HepG2 (cell line): ENCODE measurements around the gene ZC3H18. TPM values are rescaled to one million over a fixed set of nuclear protein-coding genes. Genes with fewer than 3 reads are reported as not detected.
A peak's percentile ranks its signal among the peaks of the same experiment; 100 is the strongest.

Experiments
- ATAC-seq: fragments of 200-7000 bp; cut with Tn5 transposase; 3 replicates; pipeline ENCODE4 v1.9.1; 2020; ENCODE audit warnings: mild to moderate bottlenecking, moderate library complexity
- BruUV-seq: library from RNA; stranded (reverse); fragments of 400-500 nt; replicated peaks from 2 replicates; lab custom pipeline; 2021; lab: Mats Ljungman, UMichigan
- CTCF ChIA-PET: fragments of 300-600 bp; formaldehyde crosslinking; extraction: SDS; loops from one replicate; lab custom pipeline; 2021; ENCODE audit warnings: low total read pairs, inconsistent platforms, low intra/inter-chr PET ratio; lab: Yijun Ruan, JAX
- POLR2A ChIA-PET: fragments of 350-600 bp; sonication (Branson Sonifier 250); formaldehyde crosslinking; loops from one replicate; lab custom pipeline; 2020; ENCODE audit warnings: antibody characterized with exemption, inconsistent platforms; lab: Yijun Ruan, JAX
- DNase-seq: peaks from one replicate; pipeline ENCODE4 v3.0.0-alpha.2; 2015; ENCODE audit warnings: low spot score
- FAIRE-seq: peaks from 3 replicates; lab custom pipeline; 2011; peaks lifted over from hg19 to GRCh38; lab: Jason Lieb, UNC
- H2AFZ ChIP-seq: one replicate; pipeline ENCODE4 v1.6.1; 2011; ENCODE audit warnings: low read length, inconsistent platforms
- H3K27ac ChIP-seq: fragments of 300-600 bp; 3 replicates; pipeline ENCODE4 v1.8.0; 2011; ENCODE audit warnings: mixed run types, mild to moderate bottlenecking, mixed read lengths, low read length, inconsistent platforms; ENCODE audit not compliant: insufficient read depth; ENCODE audit errors: extremely low read length
- H3K27me3 ChIP-seq, 2 experiments: fragments of 200-600 bp in 1 of 2; 2 replicates in 1 of 2; 3 replicates in 1 of 2; pipeline versions ENCODE4 v1.6.0 to v1.8.0; 2011; ENCODE audit warnings: low read length in 2 of 2, mild to moderate bottlenecking in 2 of 2, moderate library complexity in 2 of 2, inconsistent platforms in 1 of 2; ENCODE audit not compliant: insufficient read depth in 2 of 2, control insufficient read depth in 1 of 2
- H3K36me3 ChIP-seq, 2 experiments: fragments of 200-600 bp in 1 of 2; replicated peaks in 1 of 2; 2 replicates in 1 of 2; 3 replicates in 1 of 2; pipeline versions ENCODE4 v1.5.1 to v1.8.0; 2011; ENCODE audit warnings: low read length in 2 of 2, inconsistent platforms in 1 of 2; ENCODE audit not compliant: insufficient read depth in 2 of 2, control insufficient read depth in 1 of 2
- H3K4me1 ChIP-seq: 2 replicates; pipeline ENCODE4 v1.5.1; 2012; ENCODE audit warnings: low read length, inconsistent platforms; ENCODE audit not compliant: insufficient read depth
- H3K4me2 ChIP-seq: 2 replicates; pipeline ENCODE4 v1.6.0; 2011; ENCODE audit warnings: low read depth, low read length, inconsistent platforms
- H3K4me3 ChIP-seq, 3 experiments: fragments of 200-600 bp in 1 of 3; sonication (generic), shearing (Covaris generic) in 1 of 3; replicated peaks in 1 of 3; 2 replicates each; pipeline ENCODE4 v1.5.1; 2011 to 2016; ENCODE audit warnings: low read length in 3 of 3, inconsistent platforms in 2 of 3, low read depth in 2 of 3, mild to moderate bottlenecking in 2 of 3, control low read depth in 1 of 3, mixed read lengths in 1 of 3; ENCODE audit not compliant: insufficient read depth in 1 of 3
- H3K79me2 ChIP-seq: one replicate; pipeline ENCODE4 v1.6.1; 2011; ENCODE audit warnings: low read length, inconsistent platforms; ENCODE audit not compliant: insufficient read depth
- H3K9ac ChIP-seq: 2 replicates; pipeline ENCODE4 v1.6.0; 2011; ENCODE audit warnings: mild to moderate bottlenecking, low read depth, low read length, inconsistent platforms; ENCODE audit not compliant: insufficient read depth
- H3K9me3 ChIP-seq: 2 replicates; pipeline ENCODE4 v1.5.1; 2012; ENCODE audit warnings: mild to moderate bottlenecking, low read length
- H4K20me1 ChIP-seq: 2 replicates; pipeline ENCODE4 v1.6.0; 2011; ENCODE audit warnings: inconsistent platforms, mild to moderate bottlenecking, low read length, moderate library complexity; ENCODE audit not compliant: insufficient read depth
- HBP1 ChIP-seq: IDR thresholded peaks from 2 replicates; pipeline ENCODE4 v1.6.1; 2016; ENCODE audit warnings: low read depth, control low read depth
- SOX5 ChIP-seq: IDR thresholded peaks from 2 replicates; pipeline ENCODE4 v1.6.1; 2016; ENCODE audit warnings: borderline replicate concordance
- THAP11 ChIP-seq: IDR thresholded peaks from 2 replicates; pipeline ENCODE4 v1.6.1; 2016; ENCODE audit warnings: missing biosample characterization, missing genetic modification reagents
- TOPORS ChIP-seq: sonication (generic); formaldehyde crosslinking; IDR thresholded peaks from 2 replicates; pipeline ENCODE4 v1.8.0; 2023; ENCODE audit warnings: mild to moderate bottlenecking, missing genetic modification reagents
- ZNF768 ChIP-seq: sonication (generic); formaldehyde crosslinking; IDR thresholded peaks from 2 replicates; pipeline ENCODE4 v1.4.0; 2020; ENCODE audit warnings: missing genetic modification reagents
- WGBS: methylation state at CpG from one replicate; pipeline ENCODE4 v1.1.6; 2017; ENCODE audit warnings: low lambda C conversion rate; 5-methylcytosine and 5-hydroxymethylcytosine counted together
- in situ Hi-C: cut with HindIII; loops from 2 replicates; pipeline ENCODE4 v1.10.0; 2017; ENCODE audit warnings: low pct_unique_long_range_greater_than_20kb; ENCODE audit not compliant: extremely low pct_ligation_motif_present
- intact Hi-C: fragments of 100-400 bp; cut with micrococcal nuclease; formaldehyde crosslinking; loops from one replicate; pipeline ENCODE4 v1.10.0; 2022; ENCODE audit not compliant: unreplicated experiment
- polyA plus RNA-seq, 8 experiments: library from polyadenylated mRNA; depleted of rRNA in 3 of 8; stranded (reverse) in 7 of 8; unstranded in 1 of 8; fragments of >200 nt; fragmentation: Illumina TruSeq in 4 of 8; extraction: Trizol in 4 of 8; gene quantifications; 2 replicates each; pipeline versions ENCODE4 v1.2.1 to v1.2.3, GENCODE V29; 2011 to 2016; ENCODE audit warnings: low read depth in 4 of 8, missing spikeins in 1 of 8, mixed read lengths in 1 of 8; ENCODE audit not compliant: insufficient read depth in 1 of 8
- total RNA-seq, 5 experiments: library from RNA; depleted of rRNA; stranded (reverse); fragments of >200 nt; fragmentation: Illumina TruSeq; extraction: Trizol; gene quantifications; 2 replicates each; pipeline ENCODE4 v1.2.3, GENCODE V29; 2016; ENCODE audit warnings: low read depth in 1 of 5
- TF ChIP-seq, protein P1 (sequence below): sonication (generic); formaldehyde crosslinking; conservative IDR thresholded peaks from 2 replicates; pipeline ENCODE4 v1.8.1; 2023; ENCODE audit warnings: missing genetic modification reagents

The ZC3H18 gene
- total and polyA plus RNA-seq, 2 of the 13 experiments (the other 11 are each of a cell fraction or from before 2014, with no cell fraction given): 11.2 to 27.4 TPM

DNA sequence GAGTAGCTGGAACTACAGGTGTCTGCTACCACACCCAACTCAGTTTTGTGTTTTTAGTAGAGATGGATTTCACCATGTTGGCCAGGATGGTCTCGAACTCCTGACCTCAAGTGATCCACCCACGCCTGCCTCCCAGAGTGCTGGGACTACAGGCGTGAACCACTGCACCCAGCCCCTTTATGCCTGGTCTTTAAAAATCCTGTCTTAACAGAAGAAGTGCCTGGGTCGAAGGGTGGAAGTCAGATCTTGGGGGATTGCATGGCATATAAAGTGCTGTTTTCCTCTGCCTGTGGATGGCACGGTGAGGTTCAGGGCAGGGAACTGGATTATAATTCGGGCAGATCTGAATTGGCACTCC lies 30.3 kb downstream of the ZC3H18 start:
- H3K4me3 ChIP-seq: no peak overlapping the region
- H2AFZ ChIP-seq: no peak overlapping the region
- POLR2A ChIA-PET: no interaction called here
- ATAC-seq (no peak), DNase-seq (no peak), FAIRE-seq (no peak)
- CTCF ChIA-PET: no interaction called here
- intact Hi-C loops: no loop called here
- no peak overlapping the region for H3K4me2 ChIP-seq
- WGBS: 94% methylated on average over 6 of the region's 6 CpGs
- in situ Hi-C loops: no loop called here
- H3K27me3 ChIP-seq: no peaks in the 10 kb centered on the region
- BruUV-seq: no TSS peak
- H4K20me1 ChIP-seq: peaks cover 3% of the 10 kb centered on the region
- no peaks in the 10 kb centered on the region for H3K9me3 ChIP-seq
- peaks cover 10% of the 10 kb centered on the region for H3K79me2 ChIP-seq
- no peak overlapping the region for H3K9ac ChIP-seq
- peaks cover 32 to 60% of the 10 kb centered on the region in 2 experiments for H3K36me3 ChIP-seq
- peaks cover 43% of the 10 kb centered on the region for H3K4me1 ChIP-seq
- TF ChIP-seq ZNF768 (CRISPR knock-in tag) (no peak), HBP1 (CRISPR knock-in tag) (no peak), TOPORS (no peak), SOX5 (no peak), THAP11 (CRISPR knock-in tag) (no peak)
- TF ChIP-seq, protein P1, sequence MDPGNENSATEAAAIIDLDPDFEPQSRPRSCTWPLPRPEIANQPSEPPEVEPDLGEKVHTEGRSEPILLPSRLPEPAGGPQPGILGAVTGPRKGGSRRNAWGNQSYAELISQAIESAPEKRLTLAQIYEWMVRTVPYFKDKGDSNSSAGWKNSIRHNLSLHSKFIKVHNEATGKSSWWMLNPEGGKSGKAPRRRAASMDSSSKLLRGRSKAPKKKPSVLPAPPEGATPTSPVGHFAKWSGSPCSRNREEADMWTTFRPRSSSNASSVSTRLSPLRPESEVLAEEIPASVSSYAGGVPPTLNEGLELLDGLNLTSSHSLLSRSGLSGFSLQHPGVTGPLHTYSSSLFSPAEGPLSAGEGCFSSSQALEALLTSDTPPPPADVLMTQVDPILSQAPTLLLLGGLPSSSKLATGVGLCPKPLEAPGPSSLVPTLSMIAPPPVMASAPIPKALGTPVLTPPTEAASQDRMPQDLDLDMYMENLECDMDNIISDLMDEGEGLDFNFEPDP: 0 out of 2 replicates have a peak, but pooled peaks have one; percentile 66
- H3K27ac ChIP-seq: no peak overlapping the region
